GM18951 (cell line): ENCODE results near the gene HIP1.
"Not testable (repeated sequence)": the region's sequence is repeated elsewhere in the genome, so short reads cannot be mapped to it uniquely, and the experiment has no call there.

Experiments
- POLR2A ChIP-seq: IDR thresholded peaks from 4 replicates; pipeline ENCODE4 v1.6.1; 2011; ENCODE audit warnings: mild to moderate bottlenecking; ENCODE audit not compliant: insufficient read length, insufficient read depth; ENCODE audit errors: extremely low read depth
- in situ Hi-C: fragments of 300-500 bp; cut with MboI; formaldehyde crosslinking; loops from one replicate; pipeline ENCODE4 v1.12.0; 2022; ENCODE audit warnings: low sequenced_read_pairs, mixed read lengths, inconsistent platforms; ENCODE audit not compliant: unreplicated experiment

The HIP1 gene

DNA sequence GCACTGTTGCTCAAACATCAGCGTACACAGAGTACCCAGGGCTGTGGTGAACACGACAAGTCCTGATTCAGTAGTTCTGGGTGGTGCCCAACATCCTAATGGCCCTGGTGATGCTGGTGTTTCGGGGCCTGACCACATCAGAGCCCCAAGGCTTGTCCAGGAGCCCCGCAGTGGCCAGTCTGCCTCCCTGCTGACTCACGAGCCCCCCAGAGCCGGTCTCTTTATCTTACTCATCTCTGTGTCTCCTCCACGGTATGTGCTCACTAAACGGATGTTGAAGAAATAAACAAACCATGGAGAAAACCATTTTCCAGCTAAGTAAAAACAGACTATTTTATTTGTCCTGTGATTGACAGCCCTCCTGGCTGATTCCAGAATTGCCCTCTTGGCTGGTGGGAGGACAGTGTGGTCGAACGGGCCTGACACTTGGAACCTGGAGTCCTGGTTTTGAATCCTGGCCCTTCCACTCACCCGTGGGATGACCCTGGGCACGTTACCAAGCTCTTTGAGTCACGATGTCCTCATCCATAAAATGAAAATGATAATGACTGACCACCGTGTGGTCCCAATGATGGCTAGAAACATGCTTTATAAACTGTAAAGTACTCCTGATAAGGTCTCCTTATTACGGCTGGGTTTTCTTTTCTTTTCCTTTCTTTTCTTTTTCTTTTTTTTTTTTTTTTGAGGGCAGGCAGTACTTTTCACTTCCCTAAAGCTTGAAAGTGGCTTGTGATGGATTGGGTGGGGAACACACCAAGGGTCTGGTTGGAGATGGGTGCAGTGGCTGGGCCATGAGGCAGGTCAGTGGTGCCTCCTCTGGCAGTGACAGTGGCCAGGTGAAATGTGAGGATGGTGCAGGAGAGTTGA, 5.7 kb downstream of the HIP1 start:
- TF ChIP-seq POLR2A = no peak
- in situ Hi-C loops = no loop called here

DNA sequence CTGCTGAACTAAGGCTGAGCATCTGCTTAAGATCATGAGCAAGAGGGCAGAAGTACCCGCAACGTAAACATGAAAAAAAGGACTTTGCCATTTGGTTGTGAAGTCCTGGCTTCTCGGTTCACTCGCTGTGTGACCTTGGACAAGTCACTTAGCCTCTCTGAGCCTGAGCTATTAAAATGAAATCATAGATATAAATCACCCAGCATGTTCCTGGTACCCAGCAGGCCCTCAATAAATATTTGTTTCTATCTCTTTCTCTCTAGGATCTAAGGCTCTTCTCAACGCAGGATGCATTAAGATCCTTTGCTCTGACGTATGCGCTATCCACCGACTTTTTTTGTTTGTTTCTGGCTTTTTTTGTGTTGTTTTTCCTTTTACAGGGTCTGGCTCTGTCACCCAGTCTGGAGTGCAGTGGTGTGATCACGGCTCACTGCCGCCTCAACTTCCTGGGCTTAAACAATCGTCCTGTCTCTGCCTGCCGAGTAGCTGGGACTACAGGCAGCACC, 6.7 kb downstream of the HIP1 start:
- in situ Hi-C loops = no loop called here
- TF ChIP-seq POLR2A = no peak

DNA sequence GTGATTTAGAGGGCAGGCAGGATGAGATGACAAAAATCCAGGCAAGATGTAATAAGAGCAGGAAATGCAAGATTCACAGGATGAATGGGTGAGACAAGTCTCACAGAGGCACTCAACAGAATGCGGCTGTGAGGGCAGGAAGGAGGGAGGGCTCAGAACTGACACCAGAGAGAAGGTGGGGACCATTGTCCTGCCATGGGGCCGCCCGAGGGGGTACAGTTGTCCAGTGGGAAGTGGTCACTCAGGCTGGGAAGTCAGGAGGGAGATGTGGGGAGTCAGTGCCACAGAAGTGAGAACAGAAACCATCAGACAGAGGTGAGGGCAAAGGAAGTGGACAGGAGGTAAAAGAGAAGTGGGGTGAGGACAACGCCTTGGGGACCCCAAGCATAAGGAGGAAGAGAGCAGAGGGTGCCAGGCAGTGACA, 8.9 kb downstream of the HIP1 start:
- no peak for TF ChIP-seq POLR2A
- in situ Hi-C loops = no loop called here

DNA sequence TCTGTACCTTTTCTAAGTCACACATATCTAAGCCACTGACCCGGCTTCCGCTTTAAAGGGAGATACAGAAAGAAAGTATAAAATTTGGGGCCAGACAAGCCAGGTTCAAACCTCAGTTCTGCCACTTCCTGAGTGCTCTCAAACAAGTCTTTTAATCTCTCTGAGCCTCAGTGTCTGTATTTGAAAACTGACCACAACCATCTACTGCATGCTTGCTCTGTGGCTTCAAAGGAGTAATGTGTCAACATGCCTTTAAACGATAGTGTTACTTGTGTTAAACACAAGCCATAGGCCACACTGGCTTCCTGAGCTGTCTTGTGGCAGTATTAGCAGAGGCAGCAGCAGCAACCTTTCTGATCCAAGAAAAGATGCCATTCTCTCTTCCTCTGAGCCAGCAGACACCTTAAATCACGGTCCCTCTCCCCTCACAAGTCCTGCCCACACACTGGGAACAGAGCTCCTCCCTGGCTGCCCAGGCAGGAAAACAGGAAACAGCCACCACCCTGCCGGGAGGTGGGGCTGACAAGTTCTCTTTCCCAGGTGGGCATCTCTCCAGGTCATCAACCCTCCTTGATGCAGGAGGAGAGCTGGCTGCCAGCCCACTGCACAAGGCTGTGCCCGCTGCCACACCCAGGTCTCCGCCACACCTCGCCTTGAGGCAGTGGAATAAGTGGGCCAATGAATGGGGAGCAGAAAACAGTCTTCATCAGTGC, 10.7 kb downstream of the HIP1 start:
- no peak for TF ChIP-seq POLR2A
- in situ Hi-C loops = no loop called here

- in situ Hi-C loops = not testable (repeated sequence)
Observed at GRCh38 chr7:75727351-75727750, 11.4 kb downstream of the HIP1 start.

DNA sequence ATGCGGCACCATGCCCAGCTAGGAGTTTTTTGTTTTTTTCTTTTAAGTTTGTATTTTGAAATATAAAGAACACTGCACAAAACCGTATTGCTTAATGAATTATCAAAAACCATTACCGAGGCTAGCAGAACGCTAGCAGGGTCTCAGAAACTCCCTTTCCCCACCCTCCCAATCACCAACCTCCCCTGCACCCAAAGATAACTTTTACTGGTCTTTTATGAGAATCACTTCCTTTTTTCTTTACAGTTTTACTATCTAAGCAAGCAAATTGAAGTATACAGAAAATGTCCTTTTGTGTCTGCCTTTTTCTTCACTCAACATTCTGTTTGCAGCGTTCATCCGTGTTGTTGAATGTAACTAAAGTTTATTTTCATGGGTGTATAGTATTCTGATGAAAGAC, 13.4 kb downstream of the HIP1 start:
- no peak for TF ChIP-seq POLR2A
- in situ Hi-C loops = no loop called here

DNA sequence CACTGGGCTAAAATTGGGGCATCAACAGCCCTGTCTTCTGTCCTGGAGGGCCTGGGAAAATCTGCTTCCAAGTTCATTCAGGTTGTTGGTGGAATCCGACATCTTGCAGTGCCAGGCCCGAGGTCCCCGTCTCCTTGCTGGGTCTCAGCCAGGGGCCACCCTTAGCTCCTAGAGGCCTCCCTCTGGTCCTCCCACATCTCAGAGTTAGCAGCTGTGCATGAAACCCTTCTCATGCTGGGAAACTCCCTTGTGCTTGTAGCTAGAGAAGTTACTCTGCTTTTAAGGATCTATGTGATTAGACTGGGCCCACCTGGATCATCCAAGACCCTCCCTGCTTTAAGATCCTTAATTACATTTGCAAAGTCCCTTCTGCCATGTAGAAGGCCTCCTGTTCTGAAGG, 15.3 kb downstream of the HIP1 start:
- in situ Hi-C loops = no loop called here
- no peak for TF ChIP-seq POLR2A

- in situ Hi-C loops = no loop called here
- no peak for TF ChIP-seq POLR2A
Observed at GRCh38 chr7:75722373-75722772, 16.4 kb downstream of the HIP1 start.

DNA sequence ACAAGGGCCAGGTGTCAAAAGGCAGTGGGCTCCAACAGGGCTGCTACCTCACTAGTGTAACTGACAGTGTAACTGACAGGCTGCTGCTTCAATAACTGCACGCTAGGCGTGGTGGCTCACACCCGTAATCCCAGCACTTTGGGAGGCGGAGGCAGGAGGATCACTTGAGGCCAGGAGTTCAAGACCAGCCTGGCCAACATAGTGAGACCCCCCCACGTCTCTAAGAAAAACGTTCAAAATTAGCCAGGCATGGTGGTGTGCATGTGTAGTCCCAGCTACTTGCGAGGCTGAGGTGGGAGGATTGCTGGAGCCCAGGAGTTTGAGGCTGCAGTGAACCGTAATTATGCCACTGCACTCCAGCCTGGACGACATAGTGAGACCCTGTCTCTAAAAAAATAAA, 16.8 kb downstream of the HIP1 start:
- in situ Hi-C loops = not testable (repeated sequence)

DNA sequence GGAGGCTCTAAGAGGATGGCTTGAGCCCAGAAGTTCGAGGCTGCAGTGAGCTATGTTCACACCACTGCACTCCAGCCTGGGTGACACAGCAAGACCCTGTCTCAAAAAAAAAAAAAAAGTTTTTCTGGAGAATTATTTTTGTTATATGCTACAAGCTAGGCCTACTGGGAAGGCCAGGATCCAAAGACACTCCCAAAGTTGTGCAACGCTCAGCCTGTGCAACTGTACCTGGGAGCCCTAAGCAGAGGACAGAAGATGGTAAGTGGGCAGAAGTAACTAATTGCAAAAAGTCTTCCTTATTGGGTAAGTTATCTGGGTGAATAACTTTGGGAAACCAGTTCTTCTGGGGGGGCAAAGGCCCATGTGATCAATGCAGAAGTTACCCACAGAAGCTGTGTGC, 17.3 kb downstream of the HIP1 start:
- TF ChIP-seq POLR2A = no peak
- in situ Hi-C loops = no loop called here

DNA sequence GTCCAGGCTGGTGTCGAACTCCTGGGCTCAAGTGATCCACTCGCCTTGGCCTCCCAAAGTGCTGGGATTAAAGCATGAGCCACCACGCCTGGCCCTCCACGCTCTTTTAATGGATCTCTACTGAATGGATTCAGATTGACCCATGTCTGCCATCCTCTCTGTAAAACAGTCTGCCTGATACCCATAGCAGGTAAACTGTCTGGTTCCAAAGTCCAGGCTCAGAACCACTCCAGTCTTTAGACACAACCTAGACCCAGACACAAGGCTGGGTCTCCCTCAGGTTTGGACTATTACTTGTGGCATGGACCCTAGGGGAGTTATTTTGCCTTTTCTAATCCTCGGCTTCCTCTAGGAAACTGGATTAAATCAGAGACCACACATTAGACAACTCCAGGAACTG, 19.1 kb downstream of the HIP1 start:
- no peak for TF ChIP-seq POLR2A
- in situ Hi-C loops = no loop called here

DNA sequence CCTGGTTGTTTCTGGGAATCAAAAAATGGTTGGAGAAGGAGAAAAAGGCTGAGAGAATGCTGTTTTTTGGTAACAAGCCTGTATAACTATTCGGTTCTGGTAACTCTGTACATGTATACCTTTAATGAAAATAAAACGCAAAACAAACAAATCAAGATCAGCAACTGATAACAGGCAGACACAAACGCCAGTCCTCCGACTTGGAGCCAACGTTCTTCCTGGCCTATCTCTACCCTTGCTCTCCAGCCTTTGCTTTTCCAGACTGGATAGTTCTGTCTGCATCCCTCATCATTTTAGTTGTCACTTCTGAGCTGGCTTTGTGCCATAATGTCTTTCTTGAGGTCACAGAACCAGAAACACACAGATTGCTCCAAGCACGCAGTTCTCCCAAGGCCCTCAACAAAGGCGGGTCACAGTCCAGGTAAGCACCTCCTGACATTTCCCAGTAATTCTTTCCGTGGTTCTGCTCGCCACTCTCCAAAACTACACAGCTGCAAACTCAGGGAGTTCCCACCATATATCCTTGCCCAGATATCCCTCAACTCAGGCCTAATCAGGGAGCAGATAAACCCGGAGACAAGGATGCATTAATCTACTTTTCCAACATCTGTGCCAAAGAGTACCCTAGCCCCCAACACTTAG, 20.2 kb downstream of the HIP1 start:
- TF ChIP-seq POLR2A = no peak
- in situ Hi-C loops = no loop called here

DNA sequence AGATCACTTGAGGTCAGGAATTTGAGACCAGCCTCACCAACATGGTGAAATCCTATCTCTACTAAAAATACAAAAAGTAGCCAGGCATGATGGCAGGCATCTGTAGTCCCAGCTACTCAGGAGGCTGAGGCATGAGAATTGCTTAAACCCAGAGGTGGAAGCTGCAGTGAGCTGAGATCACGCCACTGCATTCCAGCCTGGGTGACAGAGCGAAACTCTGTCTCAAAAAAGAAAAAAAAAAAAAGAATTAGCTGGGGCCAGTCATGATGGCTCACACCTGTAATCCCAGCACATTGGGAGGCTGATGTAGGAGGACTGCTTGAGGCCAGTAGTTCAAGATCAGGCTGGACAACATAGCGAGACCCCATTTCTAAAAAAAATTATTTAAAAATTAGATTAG, 21.0 kb downstream of the HIP1 start:
- in situ Hi-C loops = not testable (repeated sequence)
